Esophagus mucosa (tissue), 1 donor: Measurements from ENCODE around the gene DCP1B. TPM values are rescaled to one million over a fixed set of nuclear protein-coding genes. Genes with fewer than 3 reads are reported as not detected.

Experiments
- total RNA-seq: library from RNA; stranded (reverse); gene quantifications from one replicate; pipeline ENCODE4 v1.2.4, GENCODE V29; 2023
- donor health status: DM: yes; HTN: yes; CAD: no.

The DCP1B gene
- total RNA-seq, 1 donor from 2014 or later = 5.2 TPM

Other genes with a start within 250 kb of the DCP1B start
- gene LRTM2, start 183.9 kb downstream of the DCP1B start, total RNA-seq = not detected
- 1.1 TPM for gene CACNA2D4, start 85.8 kb downstream of the DCP1B start, total RNA-seq
- gene CACNA1C, start 48.5 kb upstream of the DCP1B start, total RNA-seq = 1.1 TPM